ENCODE measurements around the gene SLC29A4.
"Not testable (repeated sequence)": the region's sequence is repeated elsewhere in the genome, so short reads cannot be mapped to it uniquely, and the experiment has no call there.

SLC29A4 gene, protein sequence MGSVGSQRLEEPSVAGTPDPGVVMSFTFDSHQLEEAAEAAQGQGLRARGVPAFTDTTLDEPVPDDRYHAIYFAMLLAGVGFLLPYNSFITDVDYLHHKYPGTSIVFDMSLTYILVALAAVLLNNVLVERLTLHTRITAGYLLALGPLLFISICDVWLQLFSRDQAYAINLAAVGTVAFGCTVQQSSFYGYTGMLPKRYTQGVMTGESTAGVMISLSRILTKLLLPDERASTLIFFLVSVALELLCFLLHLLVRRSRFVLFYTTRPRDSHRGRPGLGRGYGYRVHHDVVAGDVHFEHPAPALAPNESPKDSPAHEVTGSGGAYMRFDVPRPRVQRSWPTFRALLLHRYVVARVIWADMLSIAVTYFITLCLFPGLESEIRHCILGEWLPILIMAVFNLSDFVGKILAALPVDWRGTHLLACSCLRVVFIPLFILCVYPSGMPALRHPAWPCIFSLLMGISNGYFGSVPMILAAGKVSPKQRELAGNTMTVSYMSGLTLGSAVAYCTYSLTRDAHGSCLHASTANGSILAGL

DNA sequence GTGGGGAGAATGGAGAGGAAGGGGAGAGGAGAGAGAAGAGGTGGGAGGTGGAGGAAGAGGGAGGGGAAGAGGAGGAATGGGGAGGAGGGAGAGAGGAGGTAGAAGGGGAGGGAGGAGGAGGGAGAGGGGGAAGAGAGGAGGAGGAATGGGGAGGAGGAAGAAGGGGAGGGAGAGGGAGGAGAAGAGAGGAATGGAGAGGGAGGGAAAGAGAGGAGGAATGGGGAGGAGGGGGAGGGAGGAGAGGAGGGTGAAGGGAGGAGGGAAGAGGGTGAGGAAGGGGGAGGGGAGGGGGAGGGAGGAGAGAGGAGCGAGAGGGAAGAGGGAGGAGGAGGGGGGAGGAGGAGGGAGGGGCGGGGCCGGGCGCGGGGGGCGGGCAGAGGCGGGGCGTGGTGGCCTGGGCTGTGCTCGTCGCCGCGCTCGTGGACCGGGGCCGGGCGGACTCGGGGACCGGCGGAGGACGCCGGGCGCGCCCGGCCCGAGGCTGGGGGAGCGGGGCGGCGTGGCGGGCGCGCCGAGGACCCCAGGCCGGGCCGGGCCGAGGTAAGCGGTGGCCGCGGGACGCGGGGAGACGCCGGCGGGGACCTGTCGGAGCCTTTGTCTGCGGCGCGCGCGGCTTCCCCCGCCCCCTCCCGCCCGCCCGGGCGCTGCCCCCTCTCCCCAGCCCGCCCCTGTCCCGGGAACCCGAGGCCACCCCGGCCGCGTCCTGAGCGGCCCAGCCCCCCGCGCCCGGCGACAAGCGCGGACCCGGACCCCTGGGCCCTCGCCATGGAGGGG, at the start of gene SLC29A4:
TSS of gene SLC29A4 (plus strand) at position 401 of the 774 bp plus-strand sequence. CDS start 4,874 bp downstream, outside the sequence.
- peak within 1 kb of the TSS; percentile 45 for H3K4me3 ChIP-seq (ENCODE audit: insufficient read length, low read depth)
- no peak for TF ChIP-seq ZNF274 (IDR thresholded peaks at IDR 0.05; ENCODE audit: low read depth, low read length)
- no peak for TF ChIP-seq SUZ12 (IDR thresholded peaks at IDR 0.05; ENCODE audit: extremely low read depth, insufficient read depth, insufficient read length)
- TF ChIP-seq YY1 (IDR thresholded peaks at IDR 0.05; ENCODE audit: insufficient read depth, insufficient read length): no peak
- H3K27me3 ChIP-seq (ENCODE audit: insufficient read depth, insufficient read length): no peaks in the 10 kb centered on the region
- H3K9me3 ChIP-seq (ENCODE audit: insufficient read depth, low read length): no peaks in the 10 kb centered on the region
- H3K36me3 ChIP-seq (ENCODE audit: insufficient read depth, insufficient read length, low read length): peaks cover 3% of the 10 kb centered on the region
- H3K9ac ChIP-seq (ENCODE audit: insufficient read length, low read depth): peak within 1 kb of the TSS; percentile 81
- no peak for DNase-seq (ENCODE audit: low read depth, low spot score)
- peaks cover 7% of the 10 kb centered on the region for H3K4me1 ChIP-seq (ENCODE audit: insufficient read depth, insufficient read length)

DNA sequence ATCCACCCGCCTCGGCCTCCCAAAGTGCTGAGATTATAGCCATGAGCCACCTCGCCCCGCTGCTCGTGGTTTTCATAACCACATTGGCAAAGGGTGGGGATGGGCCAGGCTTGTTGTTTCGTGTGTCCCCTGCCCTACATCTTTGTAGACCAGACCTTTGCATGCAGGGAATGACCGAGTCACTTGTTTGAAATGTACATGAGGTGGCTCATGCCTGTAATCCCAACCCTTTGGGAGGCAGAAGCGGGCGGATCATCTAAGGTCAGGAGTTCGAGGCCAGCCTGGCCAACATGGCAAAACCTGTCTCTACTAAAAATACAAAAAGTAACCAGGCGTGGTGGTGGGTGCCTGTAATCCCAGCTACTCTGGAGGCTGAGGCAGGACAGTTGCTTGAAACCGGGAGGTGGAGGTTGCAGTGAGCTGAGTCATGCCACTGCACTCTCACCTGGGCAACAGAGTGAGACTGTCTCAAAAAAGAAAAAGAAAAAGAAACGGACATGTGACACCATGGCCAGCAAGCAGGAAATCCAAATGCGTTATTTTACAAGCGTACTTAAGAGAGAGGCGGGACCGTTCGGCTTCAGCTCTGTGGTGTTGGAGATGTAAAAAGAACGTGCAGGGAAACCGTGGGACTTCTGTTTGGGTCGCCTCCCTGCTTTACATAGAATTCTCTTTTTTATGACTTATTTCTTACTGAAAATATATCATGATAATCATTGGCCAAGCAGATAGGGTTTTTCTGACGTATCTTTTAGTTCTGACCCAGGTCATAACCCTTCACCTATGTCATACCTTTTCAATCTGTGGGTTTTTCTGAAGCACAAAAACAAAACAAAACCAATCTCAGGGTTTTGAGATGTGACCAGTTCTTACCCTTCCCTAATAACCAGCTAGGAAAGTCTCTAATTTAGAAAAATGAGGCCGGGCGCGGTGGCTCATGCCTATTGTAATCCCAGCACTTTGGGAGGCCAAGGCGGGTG, 47.6 kb upstream of the SLC29A4 start:
- no peak overlapping the region for H3K4me3 ChIP-seq (ENCODE audit: insufficient read length, low read depth)
- H3K27me3 ChIP-seq (ENCODE audit: insufficient read depth, insufficient read length): no peaks in the 10 kb centered on the region
- DNase-seq (ENCODE audit: low read depth, low spot score): no peak
- H3K9me3 ChIP-seq (ENCODE audit: insufficient read depth, low read length): no peaks in the 10 kb centered on the region
- TF ChIP-seq ZNF274 (IDR thresholded peaks at IDR 0.05; ENCODE audit: low read depth, low read length): no peak
- TF ChIP-seq SUZ12 (IDR thresholded peaks at IDR 0.05; ENCODE audit: extremely low read depth, insufficient read depth, insufficient read length): no peak
- H3K9ac ChIP-seq (ENCODE audit: insufficient read length, low read depth): no peak overlapping the region
- peaks cover 8% of the 10 kb centered on the region for H3K4me1 ChIP-seq (ENCODE audit: insufficient read depth, insufficient read length)
- peaks cover 27% of the 10 kb centered on the region for H3K36me3 ChIP-seq (ENCODE audit: insufficient read depth, insufficient read length, low read length)

DNA sequence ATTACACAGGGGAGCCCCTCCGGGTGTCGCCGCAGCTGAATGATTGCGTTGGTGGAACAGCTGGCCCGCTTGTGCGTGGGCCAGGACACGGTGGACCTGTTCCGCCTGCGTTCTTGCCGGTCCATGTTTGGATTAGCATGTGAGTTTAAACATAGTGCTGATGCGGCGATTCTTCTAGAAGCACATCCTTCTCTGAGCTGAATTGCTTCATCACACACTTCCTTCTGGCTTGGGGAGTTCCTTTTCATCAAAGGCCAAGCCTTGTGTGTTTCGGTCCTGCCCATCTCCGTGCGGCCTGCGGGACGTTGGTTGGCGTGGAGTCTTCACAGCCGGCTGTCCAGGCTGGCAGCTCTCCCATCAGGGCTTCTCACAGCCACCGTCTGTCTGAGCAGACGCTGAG, 45.5 kb upstream of the SLC29A4 start:
- Histone ChIP-seq H3K27me3 (ENCODE audit: insufficient read depth, insufficient read length) (no peaks in the 10 kb centered on the region), H3K4me3 (ENCODE audit: insufficient read length, low read depth) (no peak overlapping the region), H3K36me3 (ENCODE audit: insufficient read depth, insufficient read length, low read length) (peaks cover 6% of the 10 kb centered on the region), H3K9ac (ENCODE audit: insufficient read length, low read depth) (no peak overlapping the region), H3K9me3 (ENCODE audit: insufficient read depth, low read length) (no peaks in the 10 kb centered on the region), H3K4me1 (ENCODE audit: insufficient read depth, insufficient read length) (peaks cover 12% of the 10 kb centered on the region)
- no peak for DNase-seq (ENCODE audit: low read depth, low spot score)
- TF ChIP-seq SUZ12 (IDR thresholded peaks at IDR 0.05; ENCODE audit: extremely low read depth, insufficient read depth, insufficient read length) (no peak), YY1 (IDR thresholded peaks at IDR 0.05; ENCODE audit: insufficient read depth, insufficient read length) (no peak), ZNF274 (IDR thresholded peaks at IDR 0.05; ENCODE audit: low read depth, low read length) (no peak)

DNA sequence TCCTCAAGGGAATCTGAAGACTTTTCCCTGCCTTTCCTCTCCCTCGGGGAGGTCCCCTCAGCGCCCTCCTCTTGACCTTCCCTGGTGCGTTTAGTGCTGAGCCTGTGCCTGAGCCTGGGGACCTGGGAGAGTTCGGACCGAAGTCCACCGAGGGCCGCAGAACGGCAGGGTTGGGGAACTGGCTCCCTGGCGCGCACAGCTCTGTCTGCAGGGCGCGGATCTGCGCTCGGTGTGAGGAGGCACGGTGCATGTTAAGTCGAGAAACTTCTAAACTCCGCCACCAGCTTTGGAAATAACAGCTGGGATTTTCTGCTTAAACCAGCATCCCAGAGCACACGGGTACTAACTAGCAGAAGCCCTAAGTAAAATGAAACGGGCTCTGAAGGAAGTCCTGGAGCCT, 44.2 kb upstream of the SLC29A4 start:
- no peak for DNase-seq (ENCODE audit: low read depth, low spot score)
- Histone ChIP-seq H3K4me3 (ENCODE audit: insufficient read length, low read depth) (no peak overlapping the region), H3K4me1 (ENCODE audit: insufficient read depth, insufficient read length) (peaks cover 9% of the 10 kb centered on the region), H3K9me3 (ENCODE audit: insufficient read depth, low read length) (no peaks in the 10 kb centered on the region), H3K27me3 (ENCODE audit: insufficient read depth, insufficient read length) (no peaks in the 10 kb centered on the region), H3K9ac (ENCODE audit: insufficient read length, low read depth) (no peak overlapping the region), H3K36me3 (ENCODE audit: insufficient read depth, insufficient read length, low read length) (no peaks in the 10 kb centered on the region)
- no peak for TF ChIP-seq ZNF274 (IDR thresholded peaks at IDR 0.05; ENCODE audit: low read depth, low read length)
- no peak for TF ChIP-seq SUZ12 (IDR thresholded peaks at IDR 0.05; ENCODE audit: extremely low read depth, insufficient read depth, insufficient read length)
- TF ChIP-seq YY1 (IDR thresholded peaks at IDR 0.05; ENCODE audit: insufficient read depth, insufficient read length): no peak

DNA sequence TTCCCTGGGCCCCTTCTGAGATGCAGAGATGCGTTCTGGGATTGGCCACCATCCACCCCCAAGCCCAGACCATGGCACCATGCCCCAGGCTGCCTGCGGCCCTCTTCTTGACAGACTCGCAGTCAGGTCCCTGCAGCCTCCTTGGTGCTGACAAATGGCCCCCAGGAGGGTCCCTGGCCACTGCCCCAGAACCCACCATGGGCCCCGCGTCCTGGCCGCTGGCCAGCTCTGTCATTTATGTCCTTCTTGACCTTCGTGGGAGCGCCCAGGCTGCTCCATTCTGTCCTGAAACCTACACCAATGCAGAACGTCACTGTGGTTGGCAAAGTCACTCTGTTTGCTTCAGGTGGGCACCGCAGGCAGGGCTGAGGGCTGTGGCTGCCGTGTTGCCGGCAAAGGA, 39.5 kb upstream of the SLC29A4 start:
- peaks cover 7% of the 10 kb centered on the region for H3K4me1 ChIP-seq (ENCODE audit: insufficient read depth, insufficient read length)
- H3K27me3 ChIP-seq (ENCODE audit: insufficient read depth, insufficient read length): no peaks in the 10 kb centered on the region
- no peak for DNase-seq (ENCODE audit: low read depth, low spot score)
- no peak overlapping the region for H3K4me3 ChIP-seq (ENCODE audit: insufficient read length, low read depth)
- H3K9ac ChIP-seq (ENCODE audit: insufficient read length, low read depth): no peak overlapping the region
- H3K9me3 ChIP-seq (ENCODE audit: insufficient read depth, low read length): peaks cover 6% of the 10 kb centered on the region; the same call in 1 of the 2 replicates
- no peaks in the 10 kb centered on the region for H3K36me3 ChIP-seq (ENCODE audit: insufficient read depth, insufficient read length, low read length)
- TF ChIP-seq YY1 (IDR thresholded peaks at IDR 0.05; ENCODE audit: insufficient read depth, insufficient read length): no peak
- TF ChIP-seq SUZ12 (IDR thresholded peaks at IDR 0.05; ENCODE audit: extremely low read depth, insufficient read depth, insufficient read length): no peak

DNA sequence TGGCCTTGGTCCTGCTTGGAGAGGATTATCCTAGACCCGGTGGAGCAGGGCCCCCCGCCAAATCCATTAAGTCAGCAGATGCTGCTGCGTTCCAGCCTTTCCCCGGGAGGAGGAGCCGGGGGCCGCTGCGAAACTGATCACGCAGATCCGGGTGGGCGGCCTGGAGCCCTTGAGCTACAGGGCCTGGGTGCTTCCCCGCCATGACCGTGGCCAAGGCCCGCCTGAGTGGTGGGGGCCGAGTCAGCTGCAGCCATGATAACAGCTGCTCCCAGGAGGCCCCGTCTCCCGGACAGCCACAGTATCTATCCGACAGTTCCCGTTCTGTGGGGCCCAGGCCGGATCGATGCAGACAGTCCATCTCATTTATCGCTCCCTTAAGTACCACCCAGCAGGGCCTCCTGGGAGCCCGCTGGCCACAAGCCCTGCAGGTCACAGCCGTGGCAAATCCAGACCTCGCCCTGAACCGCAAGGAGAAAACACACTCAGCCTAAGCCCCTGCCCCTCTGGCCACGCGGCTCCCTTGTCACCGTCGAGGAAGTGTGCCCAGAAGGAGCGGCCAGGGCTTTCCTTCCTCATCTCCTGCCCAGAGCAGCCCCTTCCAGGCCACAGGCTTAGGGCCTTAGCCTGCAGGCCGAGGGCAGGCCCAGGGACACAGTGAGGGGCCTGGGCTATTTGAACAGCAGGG, 34.4 kb upstream of the SLC29A4 start:
- no peak for TF ChIP-seq YY1 (IDR thresholded peaks at IDR 0.05; ENCODE audit: insufficient read depth, insufficient read length)
- TF ChIP-seq ZNF274 (IDR thresholded peaks at IDR 0.05; ENCODE audit: low read depth, low read length): no peak
- TF ChIP-seq SUZ12 (IDR thresholded peaks at IDR 0.05; ENCODE audit: extremely low read depth, insufficient read depth, insufficient read length): no peak
- Histone ChIP-seq H3K4me3 (ENCODE audit: insufficient read length, low read depth) (no peak overlapping the region), H3K4me1 (ENCODE audit: insufficient read depth, insufficient read length) (peaks cover 6% of the 10 kb centered on the region), H3K9ac (ENCODE audit: insufficient read length, low read depth) (peak overlapping the region; percentile 21), H3K36me3 (ENCODE audit: insufficient read depth, insufficient read length, low read length) (no peaks in the 10 kb centered on the region), H3K9me3 (ENCODE audit: insufficient read depth, low read length) (peaks cover 6% of the 10 kb centered on the region; the same call in 1 of the 2 replicates), H3K27me3 (ENCODE audit: insufficient read depth, insufficient read length) (no peaks in the 10 kb centered on the region)
- no peak for DNase-seq (ENCODE audit: low read depth, low spot score)

DNA sequence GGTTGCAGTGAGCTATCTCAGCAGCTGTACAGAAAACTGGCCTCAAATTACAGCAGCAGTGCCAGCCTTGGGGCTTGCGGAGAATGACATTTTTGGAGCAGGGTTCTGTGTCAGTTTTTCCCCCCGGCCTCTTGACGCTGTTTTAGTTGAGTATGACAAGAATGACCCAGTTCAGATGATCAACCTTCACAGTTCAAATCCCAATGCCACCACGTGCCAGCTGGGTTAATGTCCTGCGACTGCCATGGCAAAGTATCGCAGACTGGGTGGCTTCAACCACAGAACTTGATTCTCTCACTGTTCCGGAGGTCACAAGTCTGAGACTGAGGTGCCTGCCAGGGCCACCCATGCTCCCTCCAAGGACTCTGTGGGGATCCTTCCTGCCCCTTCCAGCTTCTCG, 32.0 kb upstream of the SLC29A4 start:
- not testable (repeated sequence) for H3K9me3 ChIP-seq (ENCODE audit: insufficient read depth, low read length); H3K27me3 ChIP-seq (ENCODE audit: insufficient read depth, insufficient read length); H3K4me1 ChIP-seq (ENCODE audit: insufficient read depth, insufficient read length); H3K9ac ChIP-seq (ENCODE audit: insufficient read length, low read depth); DNase-seq (ENCODE audit: low read depth, low spot score); H3K4me3 ChIP-seq (ENCODE audit: insufficient read length, low read depth); H3K36me3 ChIP-seq (ENCODE audit: insufficient read depth, insufficient read length, low read length)

DNA sequence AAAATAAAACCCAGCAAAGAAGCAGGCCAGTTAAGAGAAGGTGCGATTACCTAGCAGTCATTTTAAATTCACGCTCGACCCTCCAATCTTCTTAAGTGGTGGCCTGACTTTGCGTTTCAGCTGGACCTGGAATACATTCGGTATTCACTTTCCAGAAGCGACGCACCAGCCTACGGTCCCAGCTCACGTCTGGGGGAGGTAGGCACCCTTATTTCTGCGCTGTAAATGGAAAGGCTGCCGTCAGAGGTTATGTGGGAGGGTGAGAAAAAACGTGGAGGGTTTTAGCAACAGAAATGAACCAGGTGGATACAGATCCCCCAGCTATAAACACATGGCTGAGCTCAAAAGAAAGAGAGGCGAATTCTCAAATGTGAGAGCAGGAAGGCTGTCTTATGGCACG, 29.2 kb upstream of the SLC29A4 start:
- not testable (repeated sequence) for H3K9me3 ChIP-seq (ENCODE audit: insufficient read depth, low read length); H3K36me3 ChIP-seq (ENCODE audit: insufficient read depth, insufficient read length, low read length); H3K4me1 ChIP-seq (ENCODE audit: insufficient read depth, insufficient read length); H3K9ac ChIP-seq (ENCODE audit: insufficient read length, low read depth); H3K4me3 ChIP-seq (ENCODE audit: insufficient read length, low read depth); H3K27me3 ChIP-seq (ENCODE audit: insufficient read depth, insufficient read length); DNase-seq (ENCODE audit: low read depth, low spot score)

DNA sequence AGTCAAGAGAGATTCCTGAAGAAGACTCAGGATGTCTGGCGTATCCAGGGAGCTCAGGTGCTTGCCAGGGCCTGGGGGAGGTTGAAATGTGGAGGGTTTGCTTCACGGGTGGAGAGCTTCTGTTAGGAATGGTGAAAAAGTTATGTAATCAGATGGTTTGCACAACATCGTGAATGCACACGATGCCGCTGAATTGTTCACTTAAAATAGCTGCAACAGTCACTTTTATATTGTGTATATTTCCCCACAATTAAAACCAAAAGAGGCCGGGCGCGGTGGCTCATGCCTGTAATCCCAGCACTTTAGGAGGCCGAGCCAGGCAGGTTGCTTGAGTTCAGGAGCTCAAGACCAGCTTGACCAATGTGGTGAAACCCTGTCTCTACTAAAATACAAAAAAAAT, 28.4 kb upstream of the SLC29A4 start:
- H3K4me3 ChIP-seq (ENCODE audit: insufficient read length, low read depth): not testable (repeated sequence)

More for the DNA sequence above, 28.4 kb upstream of the SLC29A4 start:
- H3K9me3 ChIP-seq (ENCODE audit: insufficient read depth, low read length); H3K9ac ChIP-seq (ENCODE audit: insufficient read length, low read depth); DNase-seq (ENCODE audit: low read depth, low spot score); H3K4me1 ChIP-seq (ENCODE audit: insufficient read depth, insufficient read length); H3K27me3 ChIP-seq (ENCODE audit: insufficient read depth, insufficient read length); H3K36me3 ChIP-seq (ENCODE audit: insufficient read depth, insufficient read length, low read length): not testable (repeated sequence)
